HEK293 (cell line): ENCODE results near the gene SCYL3.

Experiments used
- CTCF ChIA-PET: fragments of 350-600 bp; formaldehyde crosslinking; extraction: SDS; loops from one replicate; lab custom pipeline; 2021; ENCODE audit warnings: antibody characterized with exemption; lab: Yijun Ruan, JAX
- POLR2A ChIA-PET: fragments of 300-600 bp; formaldehyde crosslinking; extraction: SDS; loops from one replicate; lab custom pipeline; 2020; ENCODE audit warnings: antibody characterized with exemption, inconsistent platforms; lab: Yijun Ruan, JAX
- H3K27ac ChIP-seq: fragments of 200-500 bp; sonication (Bioruptor generic); 2 replicates; pipeline ENCODE4 v1.5.1; 2014; ENCODE audit warnings: low read depth, low read length, control low read depth, inconsistent platforms; ENCODE audit errors: extremely low read depth
- H3K36me3 ChIP-seq, 2 experiments: fragments of 200-500 bp in 1 of 2; sonication (Bioruptor generic) in 1 of 2; 1 replicate in 1 of 2; 2 replicates in 1 of 2; pipeline ENCODE4 v1.5.1; 2014 to 2017; ENCODE audit warnings: inconsistent platforms in 2 of 2, low read length in 2 of 2; ENCODE audit not compliant: control insufficient read depth in 2 of 2, insufficient read depth in 1 of 2
- H3K4me1 ChIP-seq: fragments of 200-500 bp; sonication (Bioruptor generic); 2 replicates; pipeline ENCODE4 v1.5.1; 2014; ENCODE audit warnings: mild to moderate bottlenecking, low read length, inconsistent platforms; ENCODE audit not compliant: control insufficient read depth, insufficient read depth
- H3K4me3 ChIP-seq: 2 replicates; pipeline ENCODE4 v1.5.1; 2011; ENCODE audit warnings: low read depth, mild to moderate bottlenecking, control low read depth, low read length, moderate library complexity
- H3K9me3 ChIP-seq: fragments of 200-500 bp; sonication (Bioruptor generic); 2 replicates; pipeline ENCODE4 v1.5.1; 2014; ENCODE audit warnings: low read depth, low read length, inconsistent platforms; ENCODE audit not compliant: control insufficient read depth, insufficient read depth
- GFI1B ChIP-seq: fragments of 450-650 bp; formaldehyde crosslinking; IDR thresholded peaks from 2 replicates; pipeline ENCODE4 v1.5.1; 2016; ENCODE audit warnings: missing biosample characterization, missing genetic modification characterization
- KLF9 ChIP-seq: fragments of 450-650 bp; formaldehyde crosslinking; IDR thresholded peaks from 2 replicates; pipeline ENCODE4 v1.5.1; 2016; ENCODE audit warnings: missing biosample characterization, missing genetic modification characterization, low read depth
- TRIM28 ChIP-seq: IDR thresholded peaks from 2 replicates; pipeline ENCODE4 v1.6.1; 2011; ENCODE audit warnings: low read length, control low read depth, borderline replicate concordance
- YY1 ChIP-seq: fragments of 450-650 bp; formaldehyde crosslinking; IDR thresholded peaks from 2 replicates; pipeline ENCODE4 v1.5.1; 2018; ENCODE audit warnings: missing biosample characterization, missing genetic modification characterization
- ZBTB17 ChIP-seq: fragments of 450-650 bp; formaldehyde crosslinking; IDR thresholded peaks from 2 replicates; pipeline ENCODE4 v1.5.1; 2016; ENCODE audit warnings: missing biosample characterization, missing genetic modification characterization
- ZBTB7A ChIP-seq: fragments of 450-650 bp; formaldehyde crosslinking; IDR thresholded peaks from 2 replicates; pipeline ENCODE4 v1.5.1; 2016; ENCODE audit warnings: low read depth, missing biosample characterization, missing genetic modification characterization
- ZBTB8A ChIP-seq: fragments of 450-650 bp; formaldehyde crosslinking; IDR thresholded peaks from 2 replicates; pipeline ENCODE4 v1.5.1; 2016; ENCODE audit warnings: missing biosample characterization, missing genetic modification characterization
- ZEB2 ChIP-seq: fragments of 450-650 bp; formaldehyde crosslinking; IDR thresholded peaks from 2 replicates; pipeline ENCODE4 v1.5.1; 2016; ENCODE audit warnings: missing biosample characterization, missing genetic modification characterization
- ZFP37 ChIP-seq: fragments of 450-650 bp; formaldehyde crosslinking; IDR thresholded peaks from 2 replicates; pipeline ENCODE4 v1.5.1; 2016; ENCODE audit warnings: missing biosample characterization, missing genetic modification characterization
- ZNF184 ChIP-seq: fragments of 450-650 bp; IDR thresholded peaks from 2 replicates; pipeline ENCODE4 v1.5.1; 2018; ENCODE audit warnings: missing biosample characterization, mild to moderate bottlenecking, missing genetic modification characterization
- ZNF19 ChIP-seq: fragments of 450-650 bp; formaldehyde crosslinking; IDR thresholded peaks from 2 replicates; pipeline ENCODE4; 2016; ENCODE audit warnings: missing biosample characterization, missing genetic modification characterization, low read depth
- ZNF2 ChIP-seq: fragments of 450-650 bp; formaldehyde crosslinking; IDR thresholded peaks from 2 replicates; pipeline ENCODE4 v1.5.1; 2016; ENCODE audit warnings: missing biosample characterization, missing genetic modification characterization
- ZNF214 ChIP-seq: fragments of 450-650 bp; formaldehyde crosslinking; IDR thresholded peaks from 2 replicates; pipeline ENCODE4 v1.5.1; 2017; ENCODE audit warnings: missing biosample characterization, mild to moderate bottlenecking, missing genetic modification characterization, borderline replicate concordance
- ZNF335 ChIP-seq: fragments of 450-650 bp; formaldehyde crosslinking; conservative IDR thresholded peaks from 2 replicates; pipeline ENCODE4 v1.5.1; 2016; ENCODE audit warnings: missing biosample characterization, missing genetic modification characterization
- ZNF341 ChIP-seq: fragments of 450-650 bp; formaldehyde crosslinking; IDR thresholded peaks from 2 replicates; pipeline ENCODE4; 2016; ENCODE audit warnings: low read depth, missing biosample characterization, missing genetic modification characterization
- ZNF416 ChIP-seq: fragments of 450-650 bp; formaldehyde crosslinking; IDR thresholded peaks from 2 replicates; pipeline ENCODE4 v1.5.1; 2016; ENCODE audit warnings: missing biosample characterization, missing genetic modification characterization
- ZNF501 ChIP-seq: fragments of 450-650 bp; formaldehyde crosslinking; IDR thresholded peaks from 2 replicates; pipeline ENCODE4 v1.5.1; 2016; ENCODE audit warnings: missing biosample characterization, missing genetic modification characterization
- ZNF623 ChIP-seq: fragments of 450-650 bp; formaldehyde crosslinking; IDR thresholded peaks from 2 replicates; pipeline ENCODE4 v1.5.1; 2016; ENCODE audit warnings: missing biosample characterization, missing genetic modification characterization
- ZNF76 ChIP-seq: fragments of 450-650 bp; formaldehyde crosslinking; IDR thresholded peaks from 2 replicates; pipeline ENCODE4; 2016; ENCODE audit warnings: low read depth, missing biosample characterization, missing genetic modification characterization, borderline replicate concordance
- ZNF777 ChIP-seq: fragments of 450-650 bp; formaldehyde crosslinking; IDR thresholded peaks from 2 replicates; pipeline ENCODE4 v1.5.1; 2017; ENCODE audit warnings: missing biosample characterization, missing genetic modification characterization, borderline replicate concordance
- ZSCAN23 ChIP-seq: fragments of 450-650 bp; formaldehyde crosslinking; IDR thresholded peaks from 2 replicates; pipeline ENCODE4 v1.5.1; 2016; ENCODE audit warnings: missing biosample characterization, missing genetic modification characterization
- TF ChIP-seq, protein P1 (sequence below): fragments of 450-650 bp; formaldehyde crosslinking; IDR thresholded peaks from 2 replicates; pipeline ENCODE4 v1.5.1; 2016; ENCODE audit warnings: missing biosample characterization, missing genetic modification characterization
- TF ChIP-seq, protein P2 (sequence below): fragments of 450-650 bp; formaldehyde crosslinking; IDR thresholded peaks from 2 replicates; pipeline ENCODE4 v1.5.1; 2016; ENCODE audit warnings: missing biosample characterization, missing genetic modification characterization
- TF ChIP-seq, protein P3 (sequence below): fragments of 450-650 bp; formaldehyde crosslinking; IDR thresholded peaks from 2 replicates; pipeline ENCODE4 v1.5.1; 2016; ENCODE audit warnings: missing biosample characterization, missing genetic modification characterization
- TF ChIP-seq, protein P4 (sequence below): fragments of 450-650 bp; formaldehyde crosslinking; IDR thresholded peaks from 2 replicates; pipeline ENCODE4 v1.5.1; 2017; ENCODE audit warnings: missing biosample characterization, missing genetic modification characterization
- TF ChIP-seq, protein P5 (sequence below): fragments of 450-650 bp; formaldehyde crosslinking; IDR thresholded peaks from 2 replicates; pipeline ENCODE4 v1.5.1; 2016; ENCODE audit warnings: missing biosample characterization, missing genetic modification characterization

Gene SCYL3, protein sequence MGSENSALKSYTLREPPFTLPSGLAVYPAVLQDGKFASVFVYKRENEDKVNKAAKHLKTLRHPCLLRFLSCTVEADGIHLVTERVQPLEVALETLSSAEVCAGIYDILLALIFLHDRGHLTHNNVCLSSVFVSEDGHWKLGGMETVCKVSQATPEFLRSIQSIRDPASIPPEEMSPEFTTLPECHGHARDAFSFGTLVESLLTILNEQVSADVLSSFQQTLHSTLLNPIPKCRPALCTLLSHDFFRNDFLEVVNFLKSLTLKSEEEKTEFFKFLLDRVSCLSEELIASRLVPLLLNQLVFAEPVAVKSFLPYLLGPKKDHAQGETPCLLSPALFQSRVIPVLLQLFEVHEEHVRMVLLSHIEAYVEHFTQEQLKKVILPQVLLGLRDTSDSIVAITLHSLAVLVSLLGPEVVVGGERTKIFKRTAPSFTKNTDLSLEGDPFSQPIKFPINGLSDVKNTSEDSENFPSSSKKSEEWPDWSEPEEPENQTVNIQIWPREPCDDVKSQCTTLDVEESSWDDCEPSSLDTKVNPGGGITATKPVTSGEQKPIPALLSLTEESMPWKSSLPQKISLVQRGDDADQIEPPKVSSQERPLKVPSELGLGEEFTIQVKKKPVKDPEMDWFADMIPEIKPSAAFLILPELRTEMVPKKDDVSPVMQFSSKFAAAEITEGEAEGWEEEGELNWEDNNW

DNA sequence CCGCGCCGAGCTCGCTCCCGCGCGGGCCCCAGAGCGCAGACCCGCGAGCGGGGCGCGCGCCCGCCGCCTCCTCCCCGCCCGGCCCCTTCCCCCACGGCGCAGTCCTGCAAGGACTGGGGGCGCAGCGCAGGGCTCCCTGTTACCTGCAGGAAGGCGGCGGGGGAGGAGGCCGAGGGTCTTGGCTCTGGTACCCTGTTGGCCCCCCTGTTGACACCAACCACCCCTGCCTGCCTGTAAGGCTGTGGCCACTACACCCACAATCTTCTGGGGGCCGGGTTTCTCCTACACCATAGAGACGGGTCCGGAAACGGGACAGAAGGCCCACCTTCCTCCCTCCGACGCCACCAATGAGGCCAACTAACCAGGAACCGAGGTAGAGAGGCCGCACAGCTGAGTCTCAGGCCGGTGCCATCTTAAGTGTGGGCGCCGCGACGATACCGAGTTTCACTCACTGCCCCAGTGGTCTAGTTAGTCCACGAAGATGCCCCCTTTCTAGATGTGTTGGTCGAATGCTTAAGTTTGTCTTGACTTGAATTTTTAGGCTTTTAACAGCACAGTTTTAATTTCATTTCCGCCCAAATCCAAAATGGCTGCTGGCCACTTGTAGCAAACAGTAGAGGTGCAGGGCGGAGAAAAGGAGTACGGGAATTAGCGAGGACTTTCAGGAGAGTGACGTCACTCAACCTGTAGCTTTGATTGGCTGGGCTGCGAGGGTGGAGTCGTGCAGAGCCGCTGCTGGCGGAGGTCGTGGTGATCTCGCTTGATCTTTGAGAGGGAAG is at the start of gene SCYL3:
TSS of gene SCYL3 (minus strand) at position 252 of the 779 bp plus-strand sequence. CDS start 5,056 bp downstream, outside the sequence.
- no peaks in the 10 kb centered on the region for H3K36me3 ChIP-seq
- no peaks in the 10 kb centered on the region for H3K9me3 ChIP-seq
- ChIA-PET CTCF (interaction anchor here (0.6 to 1.3 kb wide), 3 partner anchors 9 to 1005 kb away, joined by 3 to 4 read pairs (median 4); no protein-coding TSS in a partner anchor), POLR2A (interaction anchor here (0.7 to 2.3 kb wide), 8 partner anchors 8 to 101 kb away, joined by 3 to 16 read pairs (median 5); partner anchors contain the start of gene METTL18)
- peak within 1 kb of the TSS; percentile 91 for H3K4me3 ChIP-seq
- H3K27ac ChIP-seq: peak within 1 kb of the TSS; percentile 92
- peaks cover 17% of the 10 kb centered on the region for H3K4me1 ChIP-seq
- TF ChIP-seq ZBTB17 (tag by site-specific recombination) (peak; percentile 99), ZNF335 (peak; percentile 90), ZNF341 (tag by site-specific recombination) (peak; percentile 84), ZBTB7A (peak; percentile 45; the same call in 1 of the 2 replicates), GFI1B (tag by site-specific recombination) (no peak), ZFP37 (tag by site-specific recombination) (peak; percentile 97), ZNF777 (tag by site-specific recombination) (no peak), ZNF501 (tag by site-specific recombination) (peak; percentile 80; the same call in 1 of the 2 replicates), ZSCAN23 (peak; percentile 46; the same call in 1 of the 2 replicates), ZNF214 (tag by site-specific recombination) (no peak), ZNF19 (tag by site-specific recombination) (no peak), ZNF76 (peak; percentile 96), ZEB2 (peak; percentile 72; the same call in 1 of the 2 replicates), ZNF2 (peak; percentile 93), YY1 (tag by site-specific recombination) (peak; percentile 100), TRIM28 (peak; percentile 62; the same call in 1 of the 2 replicates), ZBTB8A (peak; percentile 29), KLF9 (tag by site-specific recombination) (peak; percentile 30; the same call in 1 of the 2 replicates), ZNF184 (no peak), ZNF623 (peak; percentile 57), ZNF416 (tag by site-specific recombination) (no peak)
- TF ChIP-seq, protein P1, sequence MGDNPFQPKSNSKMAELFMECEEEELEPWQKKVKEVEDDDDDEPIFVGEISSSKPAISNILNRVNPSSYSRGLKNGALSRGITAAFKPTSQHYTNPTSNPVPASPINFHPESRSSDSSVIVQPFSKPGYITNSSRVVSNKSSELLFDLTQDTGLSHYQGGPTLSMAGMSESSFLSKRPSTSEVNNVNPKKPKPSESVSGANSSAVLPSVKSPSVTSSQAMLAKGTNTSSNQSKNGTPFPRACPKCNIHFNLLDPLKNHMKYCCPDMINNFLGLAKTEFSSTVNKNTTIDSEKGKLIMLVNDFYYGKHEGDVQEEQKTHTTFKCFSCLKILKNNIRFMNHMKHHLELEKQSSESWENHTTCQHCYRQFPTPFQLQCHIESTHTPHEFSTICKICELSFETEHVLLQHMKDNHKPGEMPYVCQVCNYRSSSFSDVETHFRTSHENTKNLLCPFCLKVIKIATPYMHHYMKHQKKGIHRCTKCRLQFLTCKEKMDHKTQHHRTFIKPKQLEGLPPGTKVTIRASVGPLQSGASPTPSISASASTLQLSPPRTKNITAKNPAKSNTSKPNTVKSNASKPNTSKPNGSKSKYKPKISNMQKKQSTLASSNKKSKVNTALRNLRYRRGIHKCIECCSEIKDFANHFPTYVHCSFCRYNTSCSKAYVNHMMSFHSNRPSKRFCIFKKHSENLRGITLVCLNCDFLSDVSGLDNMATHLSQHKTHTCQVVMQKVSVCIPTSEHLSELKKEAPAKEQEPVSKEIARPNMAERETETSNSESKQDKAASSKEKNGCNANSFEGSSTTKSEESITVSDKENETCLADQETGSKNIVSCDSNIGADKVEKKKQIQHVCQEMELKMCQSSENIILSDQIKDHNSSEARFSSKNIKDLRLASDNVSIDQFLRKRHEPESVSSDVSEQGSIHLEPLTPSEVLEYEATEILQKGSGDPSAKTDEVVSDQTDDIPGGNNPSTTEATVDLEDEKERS (tag by site-specific recombination): no peak
- TF ChIP-seq, protein P2, sequence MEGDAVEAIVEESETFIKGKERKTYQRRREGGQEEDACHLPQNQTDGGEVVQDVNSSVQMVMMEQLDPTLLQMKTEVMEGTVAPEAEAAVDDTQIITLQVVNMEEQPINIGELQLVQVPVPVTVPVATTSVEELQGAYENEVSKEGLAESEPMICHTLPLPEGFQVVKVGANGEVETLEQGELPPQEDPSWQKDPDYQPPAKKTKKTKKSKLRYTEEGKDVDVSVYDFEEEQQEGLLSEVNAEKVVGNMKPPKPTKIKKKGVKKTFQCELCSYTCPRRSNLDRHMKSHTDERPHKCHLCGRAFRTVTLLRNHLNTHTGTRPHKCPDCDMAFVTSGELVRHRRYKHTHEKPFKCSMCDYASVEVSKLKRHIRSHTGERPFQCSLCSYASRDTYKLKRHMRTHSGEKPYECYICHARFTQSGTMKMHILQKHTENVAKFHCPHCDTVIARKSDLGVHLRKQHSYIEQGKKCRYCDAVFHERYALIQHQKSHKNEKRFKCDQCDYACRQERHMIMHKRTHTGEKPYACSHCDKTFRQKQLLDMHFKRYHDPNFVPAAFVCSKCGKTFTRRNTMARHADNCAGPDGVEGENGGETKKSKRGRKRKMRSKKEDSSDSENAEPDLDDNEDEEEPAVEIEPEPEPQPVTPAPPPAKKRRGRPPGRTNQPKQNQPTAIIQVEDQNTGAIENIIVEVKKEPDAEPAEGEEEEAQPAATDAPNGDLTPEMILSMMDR (tag by site-specific recombination): peak; percentile 13; the same call in 1 of the 2 replicates
- TF ChIP-seq, protein P3, sequence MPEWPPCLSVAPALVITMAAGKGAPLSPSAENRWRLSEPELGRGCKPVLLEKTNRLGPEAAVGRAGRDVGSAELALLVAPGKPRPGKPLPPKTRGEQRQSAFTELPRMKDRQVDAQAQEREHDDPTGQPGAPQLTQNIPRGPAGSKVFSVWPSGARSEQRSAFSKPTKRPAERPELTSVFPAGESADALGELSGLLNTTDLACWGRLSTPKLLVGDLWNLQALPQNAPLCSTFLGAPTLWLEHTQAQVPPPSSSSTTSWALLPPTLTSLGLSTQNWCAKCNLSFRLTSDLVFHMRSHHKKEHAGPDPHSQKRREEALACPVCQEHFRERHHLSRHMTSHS (tag by site-specific recombination): no peak
- TF ChIP-seq, protein P4, sequence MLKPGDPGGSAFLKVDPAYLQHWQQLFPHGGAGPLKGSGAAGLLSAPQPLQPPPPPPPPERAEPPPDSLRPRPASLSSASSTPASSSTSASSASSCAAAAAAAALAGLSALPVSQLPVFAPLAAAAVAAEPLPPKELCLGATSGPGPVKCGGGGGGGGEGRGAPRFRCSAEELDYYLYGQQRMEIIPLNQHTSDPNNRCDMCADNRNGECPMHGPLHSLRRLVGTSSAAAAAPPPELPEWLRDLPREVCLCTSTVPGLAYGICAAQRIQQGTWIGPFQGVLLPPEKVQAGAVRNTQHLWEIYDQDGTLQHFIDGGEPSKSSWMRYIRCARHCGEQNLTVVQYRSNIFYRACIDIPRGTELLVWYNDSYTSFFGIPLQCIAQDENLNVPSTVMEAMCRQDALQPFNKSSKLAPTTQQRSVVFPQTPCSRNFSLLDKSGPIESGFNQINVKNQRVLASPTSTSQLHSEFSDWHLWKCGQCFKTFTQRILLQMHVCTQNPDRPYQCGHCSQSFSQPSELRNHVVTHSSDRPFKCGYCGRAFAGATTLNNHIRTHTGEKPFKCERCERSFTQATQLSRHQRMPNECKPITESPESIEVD (tag by site-specific recombination): 0 out of 2 replicates have a peak, but pooled peaks have one; percentile 6
- TF ChIP-seq, protein P5, sequence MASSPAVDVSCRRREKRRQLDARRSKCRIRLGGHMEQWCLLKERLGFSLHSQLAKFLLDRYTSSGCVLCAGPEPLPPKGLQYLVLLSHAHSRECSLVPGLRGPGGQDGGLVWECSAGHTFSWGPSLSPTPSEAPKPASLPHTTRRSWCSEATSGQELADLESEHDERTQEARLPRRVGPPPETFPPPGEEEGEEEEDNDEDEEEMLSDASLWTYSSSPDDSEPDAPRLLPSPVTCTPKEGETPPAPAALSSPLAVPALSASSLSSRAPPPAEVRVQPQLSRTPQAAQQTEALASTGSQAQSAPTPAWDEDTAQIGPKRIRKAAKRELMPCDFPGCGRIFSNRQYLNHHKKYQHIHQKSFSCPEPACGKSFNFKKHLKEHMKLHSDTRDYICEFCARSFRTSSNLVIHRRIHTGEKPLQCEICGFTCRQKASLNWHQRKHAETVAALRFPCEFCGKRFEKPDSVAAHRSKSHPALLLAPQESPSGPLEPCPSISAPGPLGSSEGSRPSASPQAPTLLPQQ (tag by site-specific recombination): peak; percentile 66; the same call in 1 of the 2 replicates
